Neural cell (in vitro differentiated cells): Measurements from ENCODE around the gene ZNF641. TPM values are rescaled to one million over a fixed set of nuclear protein-coding genes. Genes with fewer than 3 reads are reported as not detected.
A peak's percentile ranks its signal among the peaks of the same experiment; 100 is the strongest.

ENCODE experiments used
- H2AFZ ChIP-seq: fragments of 200-600, 300-800 bp; sonication (generic), shearing (Covaris generic); 2 replicates; pipeline ENCODE4 v1.6.0; 2014; ENCODE audit warnings: low read depth, mild to moderate bottlenecking, antibody characterized with exemption, low read length, moderate library complexity
- H3F3A ChIP-seq: fragments of 200-600 bp; shearing (Covaris generic); 2 replicates; pipeline ENCODE4 v1.6.1; 2016; ENCODE audit warnings: mild to moderate bottlenecking, moderate library complexity, mixed read lengths, antibody characterized with exemption, low read length; ENCODE audit not compliant: insufficient read depth, poor library complexity, severe bottlenecking
- H3K27ac ChIP-seq: fragments of 200-600, 300-800 bp; sonication (generic), shearing (Covaris generic); 2 replicates; pipeline ENCODE4 v1.5.1; 2014; ENCODE audit warnings: mild to moderate bottlenecking, low read length, moderate library complexity
- H3K27me3 ChIP-seq: fragments of 300-800, 200-600 bp; sonication (generic), shearing (Covaris generic); 2 replicates; pipeline ENCODE4 v1.6.0; 2014; ENCODE audit warnings: mild to moderate bottlenecking, low read depth, low read length, moderate library complexity; ENCODE audit not compliant: insufficient read depth
- H3K36me3 ChIP-seq: fragments of 300-800, 200-600 bp; sonication (generic), shearing (Covaris generic); 2 replicates; pipeline ENCODE4 v1.5.1; 2014; ENCODE audit warnings: mild to moderate bottlenecking, antibody characterized with exemption, low read length, moderate library complexity; ENCODE audit not compliant: insufficient read depth
- H3K4me2 ChIP-seq: fragments of 300-800, 200-600 bp; sonication (generic), shearing (Covaris generic); 2 replicates; pipeline ENCODE4 v1.6.0; 2014; ENCODE audit warnings: mild to moderate bottlenecking, low read length
- H3K4me3 ChIP-seq: fragments of 300-800, 200-600 bp; sonication (generic), shearing (Covaris generic); 2 replicates; pipeline ENCODE4 v1.5.1; 2014; ENCODE audit warnings: mild to moderate bottlenecking, low read length, moderate library complexity
- H3K79me2 ChIP-seq: fragments of 200-600 bp; shearing (Covaris generic); replicated peaks from 2 replicates; pipeline ENCODE4 v1.6.0; 2014; ENCODE audit warnings: mild to moderate bottlenecking, low read length, moderate library complexity; ENCODE audit not compliant: insufficient read depth
- H3K9ac ChIP-seq: fragments of 300-800, 200-600 bp; sonication (generic), shearing (Covaris generic); 2 replicates; pipeline ENCODE4 v1.6.1; 2016; ENCODE audit warnings: mild to moderate bottlenecking, low read length, mixed read lengths
- H3K9me2 ChIP-seq: fragments of 200-600 bp; shearing (Covaris generic); 2 replicates; pipeline ENCODE4 v1.6.1; 2016; ENCODE audit warnings: mild to moderate bottlenecking, low read length, mixed read lengths; ENCODE audit not compliant: insufficient read depth
- H3K9me3 ChIP-seq: fragments of 200-600, 300-800 bp; sonication (generic), shearing (Covaris generic); 2 replicates; pipeline ENCODE4 v1.6.1; 2016; ENCODE audit warnings: mild to moderate bottlenecking, mixed run types, low read length, moderate library complexity, mixed read lengths
- H4K20me1 ChIP-seq: fragments of 200-600 bp; shearing (Covaris generic); 2 replicates; pipeline ENCODE4 v1.6.1; 2016; ENCODE audit warnings: mild to moderate bottlenecking, mixed run types; ENCODE audit not compliant: insufficient read depth
- EP300 ChIP-seq: fragments of 450-650 bp; conservative IDR thresholded peaks from 2 replicates; pipeline ENCODE4 v1.6.1; 2014; ENCODE audit warnings: antibody characterized with exemption, mild to moderate bottlenecking, moderate library complexity; ENCODE audit not compliant: poor library complexity, severe bottlenecking
- EZH2 ChIP-seq: fragments of 200-600, 300-800 bp; shearing (Covaris generic), sonication (generic); IDR thresholded peaks from 2 replicates; pipeline ENCODE4 v1.6.1; 2014; ENCODE audit warnings: antibody characterized with exemption, low read length, borderline replicate concordance, mild to moderate bottlenecking; ENCODE audit not compliant: insufficient read depth, poor library complexity, severe bottlenecking
- MXI1 ChIP-seq: fragments of 450-650 bp; conservative IDR thresholded peaks from 2 replicates; pipeline ENCODE4 v1.6.1; 2014; ENCODE audit warnings: antibody characterized with exemption, mild to moderate bottlenecking; ENCODE audit not compliant: poor library complexity, severe bottlenecking
- POLR2AphosphoS5 ChIP-seq: IDR thresholded peaks from 2 replicates; pipeline ENCODE4 v1.6.1; 2012
- RAD21 ChIP-seq: fragments of 450-650 bp; conservative IDR thresholded peaks from 2 replicates; pipeline ENCODE4 v1.6.1; 2014; ENCODE audit warnings: antibody characterized with exemption, mild to moderate bottlenecking, moderate library complexity
- SMC3 ChIP-seq: fragments of 450-650 bp; conservative IDR thresholded peaks from 2 replicates; pipeline ENCODE4 v1.6.1; 2014; ENCODE audit warnings: antibody characterized with exemption, mild to moderate bottlenecking, moderate library complexity; ENCODE audit not compliant: poor library complexity
- TAF1 ChIP-seq: IDR thresholded peaks from 2 replicates; pipeline ENCODE4 v1.6.1; 2012; ENCODE audit warnings: low read depth
- polyA plus RNA-seq: library from polyadenylated mRNA; depleted of rRNA; stranded (reverse); fragments of >200 nt; gene quantifications from 2 replicates; pipeline ENCODE4 v1.2.3, GENCODE V29; 2014
- TF ChIP-seq, protein P1 (sequence below): fragments of 450-650 bp; IDR thresholded peaks from 2 replicates; pipeline ENCODE4 v1.5.1; 2014; ENCODE audit warnings: antibody characterized with exemption, mild to moderate bottlenecking, moderate library complexity; ENCODE audit not compliant: poor library complexity, severe bottlenecking
- TF ChIP-seq, protein P2 (sequence below): IDR thresholded peaks from 2 replicates; pipeline ENCODE4 v1.6.1; 2012; ENCODE audit warnings: borderline replicate concordance

Gene ZNF641
- polyA plus RNA-seq, 1 donor from 2014 or later, result 41.6 TPM

DNA sequence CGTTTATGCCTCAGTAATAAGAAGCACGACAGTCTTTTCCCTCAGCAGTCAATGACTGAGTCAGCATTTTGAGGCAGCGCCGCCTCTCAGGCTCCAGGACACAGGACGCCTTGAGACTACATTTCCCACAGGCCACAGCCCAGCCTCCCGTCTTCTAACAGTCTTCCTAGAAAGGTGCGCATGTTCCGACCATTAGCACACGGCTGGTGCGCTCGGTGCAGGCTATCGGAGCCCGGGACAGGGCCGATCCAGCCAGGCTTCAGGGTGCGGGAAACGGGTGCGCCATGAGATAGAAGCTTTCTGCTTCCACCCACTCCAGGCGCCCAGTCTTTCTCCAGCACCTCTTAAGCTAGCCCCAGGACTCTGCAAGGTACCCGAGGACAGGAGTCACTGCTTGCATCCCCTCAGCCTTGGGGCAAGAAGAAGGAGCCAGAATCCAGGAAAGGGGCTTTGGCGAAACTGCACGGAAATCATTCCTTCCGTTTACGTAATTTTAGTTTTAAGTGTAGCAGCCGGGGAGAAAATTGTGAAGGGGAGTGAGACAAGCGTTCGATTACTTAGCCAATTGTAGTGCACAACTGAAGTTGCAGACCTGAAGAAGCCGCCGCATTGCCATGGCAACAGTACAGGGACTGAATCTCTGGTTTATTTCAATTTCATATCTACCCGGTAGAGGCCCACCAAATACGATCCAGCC lies 54.0 kb downstream of the ZNF641 start:
- no peaks in the 10 kb centered on the region for H3K9me2 ChIP-seq
- H3K27me3 ChIP-seq, result no peaks in the 10 kb centered on the region
- H3K9ac ChIP-seq, result no peak overlapping the region
- no peaks in the 10 kb centered on the region for H4K20me1 ChIP-seq
- no peaks in the 10 kb centered on the region for H3F3A ChIP-seq
- no peak overlapping the region for H3K4me2 ChIP-seq
- H2AFZ ChIP-seq, result no peak overlapping the region
- TF ChIP-seq, protein P1, sequence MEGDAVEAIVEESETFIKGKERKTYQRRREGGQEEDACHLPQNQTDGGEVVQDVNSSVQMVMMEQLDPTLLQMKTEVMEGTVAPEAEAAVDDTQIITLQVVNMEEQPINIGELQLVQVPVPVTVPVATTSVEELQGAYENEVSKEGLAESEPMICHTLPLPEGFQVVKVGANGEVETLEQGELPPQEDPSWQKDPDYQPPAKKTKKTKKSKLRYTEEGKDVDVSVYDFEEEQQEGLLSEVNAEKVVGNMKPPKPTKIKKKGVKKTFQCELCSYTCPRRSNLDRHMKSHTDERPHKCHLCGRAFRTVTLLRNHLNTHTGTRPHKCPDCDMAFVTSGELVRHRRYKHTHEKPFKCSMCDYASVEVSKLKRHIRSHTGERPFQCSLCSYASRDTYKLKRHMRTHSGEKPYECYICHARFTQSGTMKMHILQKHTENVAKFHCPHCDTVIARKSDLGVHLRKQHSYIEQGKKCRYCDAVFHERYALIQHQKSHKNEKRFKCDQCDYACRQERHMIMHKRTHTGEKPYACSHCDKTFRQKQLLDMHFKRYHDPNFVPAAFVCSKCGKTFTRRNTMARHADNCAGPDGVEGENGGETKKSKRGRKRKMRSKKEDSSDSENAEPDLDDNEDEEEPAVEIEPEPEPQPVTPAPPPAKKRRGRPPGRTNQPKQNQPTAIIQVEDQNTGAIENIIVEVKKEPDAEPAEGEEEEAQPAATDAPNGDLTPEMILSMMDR, result no peak
- no peak for TF ChIP-seq SMC3
- TF ChIP-seq, protein P2, sequence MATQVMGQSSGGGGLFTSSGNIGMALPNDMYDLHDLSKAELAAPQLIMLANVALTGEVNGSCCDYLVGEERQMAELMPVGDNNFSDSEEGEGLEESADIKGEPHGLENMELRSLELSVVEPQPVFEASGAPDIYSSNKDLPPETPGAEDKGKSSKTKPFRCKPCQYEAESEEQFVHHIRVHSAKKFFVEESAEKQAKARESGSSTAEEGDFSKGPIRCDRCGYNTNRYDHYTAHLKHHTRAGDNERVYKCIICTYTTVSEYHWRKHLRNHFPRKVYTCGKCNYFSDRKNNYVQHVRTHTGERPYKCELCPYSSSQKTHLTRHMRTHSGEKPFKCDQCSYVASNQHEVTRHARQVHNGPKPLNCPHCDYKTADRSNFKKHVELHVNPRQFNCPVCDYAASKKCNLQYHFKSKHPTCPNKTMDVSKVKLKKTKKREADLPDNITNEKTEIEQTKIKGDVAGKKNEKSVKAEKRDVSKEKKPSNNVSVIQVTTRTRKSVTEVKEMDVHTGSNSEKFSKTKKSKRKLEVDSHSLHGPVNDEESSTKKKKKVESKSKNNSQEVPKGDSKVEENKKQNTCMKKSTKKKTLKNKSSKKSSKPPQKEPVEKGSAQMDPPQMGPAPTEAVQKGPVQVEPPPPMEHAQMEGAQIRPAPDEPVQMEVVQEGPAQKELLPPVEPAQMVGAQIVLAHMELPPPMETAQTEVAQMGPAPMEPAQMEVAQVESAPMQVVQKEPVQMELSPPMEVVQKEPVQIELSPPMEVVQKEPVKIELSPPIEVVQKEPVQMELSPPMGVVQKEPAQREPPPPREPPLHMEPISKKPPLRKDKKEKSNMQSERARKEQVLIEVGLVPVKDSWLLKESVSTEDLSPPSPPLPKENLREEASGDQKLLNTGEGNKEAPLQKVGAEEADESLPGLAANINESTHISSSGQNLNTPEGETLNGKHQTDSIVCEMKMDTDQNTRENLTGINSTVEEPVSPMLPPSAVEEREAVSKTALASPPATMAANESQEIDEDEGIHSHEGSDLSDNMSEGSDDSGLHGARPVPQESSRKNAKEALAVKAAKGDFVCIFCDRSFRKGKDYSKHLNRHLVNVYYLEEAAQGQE, result no peak
- TF ChIP-seq RAD21, result no peak
- no peak for TF ChIP-seq POLR2AphosphoS5
- no peak for TF ChIP-seq EZH2
- no peak for TF ChIP-seq TAF1
- TF ChIP-seq EP300, result no peak
- TF ChIP-seq MXI1, result no peak
- no peak overlapping the region for H3K27ac ChIP-seq
- H3K9me3 ChIP-seq, result no peaks in the 10 kb centered on the region
- H3K36me3 ChIP-seq, result no peaks in the 10 kb centered on the region
- H3K79me2 ChIP-seq, result no peaks in the 10 kb centered on the region
- H3K4me3 ChIP-seq, result peak overlapping the region; percentile 64

DNA sequence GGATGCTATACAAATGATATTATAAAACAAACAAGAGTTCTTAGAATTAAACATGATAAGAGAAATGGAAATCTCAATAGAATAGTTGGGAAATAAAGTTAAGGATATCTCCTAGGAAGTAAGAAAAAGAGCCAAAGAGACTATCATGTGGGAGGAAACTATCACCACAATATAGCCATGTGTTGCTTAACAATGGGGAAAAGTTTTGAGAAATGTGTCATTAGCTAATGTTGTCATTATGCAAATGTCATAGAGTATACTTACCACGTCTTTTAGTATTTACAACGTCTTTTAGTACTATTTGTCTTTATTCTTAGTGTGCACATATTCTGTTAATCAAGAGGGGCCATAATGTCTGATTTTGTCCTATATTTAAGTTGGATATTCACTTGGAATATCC lies 58.7 kb downstream of the ZNF641 start:
- H3K4me2 ChIP-seq, result no peak overlapping the region
- H3K79me2 ChIP-seq, result no peaks in the 10 kb centered on the region
- H3K27ac ChIP-seq, result no peak overlapping the region
- H3K27me3 ChIP-seq, result no peaks in the 10 kb centered on the region
- no peaks in the 10 kb centered on the region for H3K9me3 ChIP-seq
- H3K4me3 ChIP-seq, result no peak overlapping the region
- no peak overlapping the region for H3K9ac ChIP-seq
- no peak for TF ChIP-seq EP300
- TF ChIP-seq MXI1, result no peak
- no peak for TF ChIP-seq EZH2
- TF ChIP-seq, protein P2, result no peak
- no peaks in the 10 kb centered on the region for H3K36me3 ChIP-seq
- H4K20me1 ChIP-seq, result no peaks in the 10 kb centered on the region
- H3F3A ChIP-seq, result no peaks in the 10 kb centered on the region
- H3K9me2 ChIP-seq, result no peaks in the 10 kb centered on the region
- H2AFZ ChIP-seq, result no peak overlapping the region
